HCT116 (cell line): ENCODE measurements around the gene TCF7L1. TPM values are rescaled to one million over a fixed set of nuclear protein-coding genes. Genes with fewer than 3 reads are reported as not detected.

Experiments used
- ATAC-seq: fragments of 200-7000 bp; cut with Tn5 transposase; 2 replicates; pipeline ENCODE4 v1.9.1; 2020; ENCODE audit warnings: mild to moderate bottlenecking, moderate library complexity
- BruUV-seq: library from RNA; stranded (reverse); fragments of 400-500 nt; replicated peaks from 2 replicates; lab custom pipeline; 2021; lab: Mats Ljungman, UMichigan
- CTCF ChIA-PET: fragments of 300-600 bp; sonication (Branson Sonifier 250); formaldehyde crosslinking; loops from one replicate; lab custom pipeline; 2021; ENCODE audit warnings: antibody characterized with exemption; lab: Charles Lee
- POLR2A ChIA-PET: fragments of 300-600, 350-600 bp; sonication (Branson Sonifier 250); formaldehyde crosslinking; loops from one replicate; lab custom pipeline; 2021; ENCODE audit warnings: antibody characterized with exemption; lab: Charles Lee
- RAD21 ChIA-PET, 2 experiments: fragments of 300-600 bp; sonication (Branson Sonifier 250); formaldehyde crosslinking; loops; one replicate each; lab custom pipeline; 2023; ENCODE audit warnings: low total read pairs in 2 of 2; ENCODE audit not compliant: uncharacterized antibody in 2 of 2, unreplicated experiment in 2 of 2, low non-redundant PET in 1 of 2; lab: Charles Lee
- DNase-seq: peaks from one replicate; pipeline ENCODE4 v3.0.0-alpha.2; 2010; ENCODE audit warnings: low read depth, low spot score
- H2AFZ ChIP-seq: fragments of 200-600 bp; shearing (Covaris generic), sonication (generic); 2 replicates; pipeline ENCODE4 v1.6.1; 2017; ENCODE audit warnings: low read depth, mixed run types, mixed read lengths, antibody characterized with exemption, low read length; ENCODE audit not compliant: poor library complexity, severe bottlenecking
- H3K27ac ChIP-seq: 2 replicates; pipeline ENCODE4 v1.5.1; 2012; ENCODE audit warnings: low read depth, low read length
- H3K27me3 ChIP-seq: fragments of 200-600 bp; sonication (generic); 2 replicates; pipeline ENCODE4 v1.6.1; 2016; ENCODE audit warnings: mixed run types, low read length, mixed read lengths; ENCODE audit not compliant: insufficient read depth
- H3K36me3 ChIP-seq, 2 experiments: fragments of 200-500 bp in 1 of 2; fragments of 200-600 bp in 1 of 2; sonication (Bioruptor generic) in 1 of 2; sonication (generic) in 1 of 2; 2 replicates each; pipeline versions ENCODE4 v1.5.1 to v1.6.1; 2014 to 2016; ENCODE audit warnings: low read length in 2 of 2, inconsistent platforms in 1 of 2, mixed read lengths in 1 of 2, mixed run types in 1 of 2; ENCODE audit not compliant: insufficient read depth in 2 of 2, control insufficient read depth in 1 of 2
- H3K4me1 ChIP-seq, 2 experiments: fragments of 200-600 bp in 1 of 2; sonication (generic) in 1 of 2; 2 replicates each; pipeline versions ENCODE4 v1.5.1 to v1.6.1; 2012 to 2017; ENCODE audit warnings: low read length in 2 of 2, inconsistent platforms in 1 of 2, mild to moderate bottlenecking in 1 of 2, mixed read lengths in 1 of 2, mixed run types in 1 of 2, moderate library complexity in 1 of 2; ENCODE audit not compliant: insufficient read depth in 2 of 2, control insufficient read depth in 1 of 2
- H3K4me2 ChIP-seq: fragments of 200-600 bp; sonication (generic); 2 replicates; pipeline ENCODE4 v1.6.1; 2017; ENCODE audit warnings: mixed run types, low read length, mixed read lengths
- H3K4me3 ChIP-seq, 2 experiments: fragments of 200-600 bp in 1 of 2; sonication (generic) in 1 of 2; replicated peaks in 1 of 2; 2 replicates each; pipeline ENCODE4 v1.5.1; 2011 to 2016; ENCODE audit warnings: low read length in 2 of 2, control low read depth in 1 of 2, low read depth in 1 of 2, mild to moderate bottlenecking in 1 of 2, mixed read lengths in 1 of 2, mixed run types in 1 of 2
- H3K79me2 ChIP-seq: fragments of 200-600 bp; sonication (generic); 2 replicates; pipeline ENCODE4 v1.6.1; 2017; ENCODE audit warnings: mild to moderate bottlenecking, mixed run types, low read length, moderate library complexity, mixed read lengths; ENCODE audit not compliant: insufficient read depth
- H3K9ac ChIP-seq: fragments of 200-600 bp; sonication (generic); 2 replicates; pipeline ENCODE4 v1.6.1; 2016; ENCODE audit warnings: low read length, mixed read lengths
- H3K9me2 ChIP-seq: fragments of 200-600 bp; sonication (generic), shearing (Covaris generic); 2 replicates; pipeline ENCODE4 v1.6.1; 2017; ENCODE audit warnings: mixed run types, mild to moderate bottlenecking, moderate library complexity; ENCODE audit not compliant: insufficient read depth
- H3K9me3 ChIP-seq, 2 experiments: fragments of 200-500 bp in 1 of 2; fragments of 200-600 bp in 1 of 2; sonication (Bioruptor generic) in 1 of 2; sonication (generic) in 1 of 2; 2 replicates each; pipeline ENCODE4 v1.6.1; 2014 to 2017; ENCODE audit warnings: low read length in 2 of 2, mixed read lengths in 2 of 2, inconsistent platforms in 1 of 2, low read depth in 1 of 2, mild to moderate bottlenecking in 1 of 2, mixed run types in 1 of 2, moderate library complexity in 1 of 2; ENCODE audit not compliant: control insufficient read depth in 1 of 2, insufficient read depth in 1 of 2
- H4K20me1 ChIP-seq: fragments of 200-600 bp; sonication (generic), shearing (Covaris generic); 2 replicates; pipeline ENCODE4 v1.6.1; 2017; ENCODE audit warnings: mixed run types, mild to moderate bottlenecking, moderate library complexity; ENCODE audit not compliant: insufficient read depth
- CTCF ChIP-seq, 3 experiments: fragments of 200-600 bp in 1 of 3; sonication (generic) in 1 of 3; IDR thresholded peaks in 2 of 3; conservative IDR thresholded peaks in 1 of 3; 2 replicates each; pipeline ENCODE4 v1.5.1; 2012 to 2017; ENCODE audit warnings: low read depth in 2 of 3, low read length in 2 of 3, antibody characterized with exemption in 1 of 3, borderline replicate concordance in 1 of 3, control low read depth in 1 of 3, mild to moderate bottlenecking in 1 of 3, mixed read lengths in 1 of 3, mixed run types in 1 of 3, moderate library complexity in 1 of 3; ENCODE audit not compliant: insufficient read depth in 1 of 3
- EGR1 ChIP-seq: IDR thresholded peaks from 2 replicates; pipeline ENCODE4 v1.6.1; 2012; ENCODE audit warnings: low read depth
- ELF1 ChIP-seq: IDR thresholded peaks from 2 replicates; pipeline ENCODE4 v1.6.1; 2012; ENCODE audit warnings: low read depth, borderline replicate concordance
- EZH2 ChIP-seq: fragments of 200-600 bp; sonication (generic); IDR thresholded peaks from 2 replicates; pipeline ENCODE4 v1.6.1; 2017; ENCODE audit warnings: antibody characterized with exemption, mixed run types
- EZH2phosphoT487 ChIP-seq: fragments of 200-600 bp; IDR thresholded peaks from 2 replicates; pipeline ENCODE4 v1.6.1; 2018; ENCODE audit warnings: antibody characterized with exemption, borderline replicate concordance
- JUND ChIP-seq: IDR thresholded peaks from 2 replicates; pipeline ENCODE4 v1.6.1; 2012
- POLR2A ChIP-seq: IDR thresholded peaks from 2 replicates; pipeline ENCODE4 v1.7.0; 2011; ENCODE audit warnings: borderline replicate concordance; ENCODE audit not compliant: insufficient read depth, insufficient read length; ENCODE audit errors: extremely low read depth
- POLR2AphosphoS5 ChIP-seq: IDR thresholded peaks from 2 replicates; pipeline ENCODE4 v1.6.1; 2011; ENCODE audit warnings: mild to moderate bottlenecking, low read depth, low read length, moderate library complexity
- SP1 ChIP-seq: IDR thresholded peaks from 2 replicates; pipeline ENCODE4 v1.6.1; 2012; ENCODE audit warnings: low read depth
- SRF ChIP-seq: IDR thresholded peaks from 2 replicates; pipeline ENCODE4 v1.6.1; 2012; ENCODE audit warnings: low read depth
- TCF7L2 ChIP-seq: IDR thresholded peaks from 2 replicates; pipeline ENCODE4 v1.7.0; 2011; ENCODE audit warnings: borderline replicate concordance, inconsistent platforms; ENCODE audit not compliant: insufficient read depth, insufficient read length; ENCODE audit errors: extremely low read depth
- YY1 ChIP-seq: IDR thresholded peaks from 2 replicates; pipeline ENCODE4 v1.6.1; 2011; ENCODE audit warnings: low read length, low read depth, moderate library complexity, mild to moderate bottlenecking; ENCODE audit not compliant: insufficient replicate concordance; ENCODE audit errors: extremely low read depth
- ZFX ChIP-seq: fragments of 450-650 bp; IDR thresholded peaks from 2 replicates; pipeline ENCODE4 v1.6.1; 2017
- intact Hi-C: fragments of 100-400 bp; cut with micrococcal nuclease; formaldehyde crosslinking; loops from 2 replicates; pipeline ENCODE4 v1.10.0; 2022
- total RNA-seq: library from RNA; stranded (reverse); gene quantifications from one replicate; pipeline ENCODE4 v1.2.1, GENCODE V29; 2021; ENCODE audit not compliant: unreplicated experiment
- TF ChIP-seq, protein P1 (sequence below): IDR thresholded peaks from 2 replicates; pipeline ENCODE4 v1.6.1; 2012
- TF ChIP-seq, protein P2 (sequence below): IDR thresholded peaks from 2 replicates; pipeline ENCODE4 v1.6.1; 2011; ENCODE audit warnings: mild to moderate bottlenecking, low read length, moderate library complexity; ENCODE audit not compliant: insufficient replicate concordance; ENCODE audit errors: extremely low read depth
- TF ChIP-seq, protein P3 (sequence below): IDR thresholded peaks from 2 replicates; pipeline ENCODE4 v1.6.1; 2012

TCF7L1 gene
- total RNA-seq, 1 experiment from 2014 or later, result 10.3 TPM

DNA sequence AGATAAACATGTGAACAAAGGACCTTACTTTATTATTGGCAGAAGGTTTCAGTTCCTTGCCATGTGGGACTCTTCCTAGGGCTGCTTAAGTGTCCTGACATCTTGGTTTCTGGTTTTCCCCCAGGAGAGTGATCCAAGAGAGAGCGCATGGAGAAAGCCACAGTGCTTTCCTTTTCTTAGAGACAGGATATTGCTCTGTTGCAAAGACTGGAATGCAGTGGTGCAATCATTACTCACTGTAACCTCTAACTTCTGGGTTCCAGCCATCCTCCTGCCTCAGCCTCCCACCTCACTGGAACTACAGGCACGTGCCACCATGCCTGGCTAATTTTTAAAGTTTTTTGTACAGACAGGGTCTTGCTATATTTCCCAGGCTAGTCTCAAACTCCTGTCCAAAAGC lies 38.1 kb upstream of the TCF7L1 start:
- Histone ChIP-seq H3K4me3 (no peak overlapping the region), H3K9ac (no peak overlapping the region), H3K79me2 (no peaks in the 10 kb centered on the region), H3K27me3 (no peaks in the 10 kb centered on the region), H3K4me2 (no peak overlapping the region), H3K9me2 (no peaks in the 10 kb centered on the region), H4K20me1 (no peaks in the 10 kb centered on the region), H3K27ac (no peak overlapping the region), H3K4me1 (no peaks in the 10 kb centered on the region), H3K9me3 (no peaks in the 10 kb centered on the region), H3K36me3 (no peaks in the 10 kb centered on the region), H2AFZ (no peak overlapping the region)
- ChIA-PET CTCF (no interaction called here), RAD21 (no interaction called here), POLR2A (no interaction called here)
- DNase-seq, result no peak
- intact Hi-C loops, result no loop called here
- BruUV-seq, result no TSS peak
- TF ChIP-seq POLR2AphosphoS5, result no peak
- no peak for TF ChIP-seq POLR2A
- TF ChIP-seq TCF7L2, result no peak
- no peak for ATAC-seq

DNA sequence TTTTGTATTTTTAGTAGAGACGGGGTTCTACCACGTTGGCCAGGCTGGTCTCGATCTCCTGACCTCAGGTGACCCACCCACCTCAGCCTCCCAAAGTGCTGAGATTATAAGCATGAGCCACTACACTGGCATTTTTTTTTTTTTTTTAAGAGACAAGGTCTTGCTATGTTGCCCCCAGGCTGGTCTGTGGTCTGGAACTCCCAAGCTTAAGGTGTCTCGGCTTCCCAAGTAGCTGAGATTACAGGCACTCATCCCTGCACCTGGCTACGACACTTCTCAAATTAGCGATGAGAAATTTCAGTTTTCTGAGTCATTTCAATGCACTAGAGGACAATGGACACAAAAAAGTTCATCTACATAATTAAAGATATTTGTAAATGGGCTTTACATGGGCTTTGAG lies 36.6 kb upstream of the TCF7L1 start:
- Histone ChIP-seq H3K36me3 (no peaks in the 10 kb centered on the region), H3K27ac (no peak overlapping the region), H3K27me3 (no peaks in the 10 kb centered on the region), H2AFZ (no peak overlapping the region), H3K4me2 (no peak overlapping the region), H3K4me3 (no peak overlapping the region), H3K9ac (no peak overlapping the region), H3K79me2 (no peaks in the 10 kb centered on the region), H3K4me1 (no peaks in the 10 kb centered on the region), H3K9me2 (no peaks in the 10 kb centered on the region), H4K20me1 (no peaks in the 10 kb centered on the region), H3K9me3 (no peaks in the 10 kb centered on the region)
- no peak for ATAC-seq
- DNase-seq, result no peak
- CTCF ChIA-PET, result no interaction called here
- intact Hi-C loops, result no loop called here
- TF ChIP-seq YY1 (no peak), EZH2 (no peak), ELF1 (no peak), SP1 (no peak), CTCF (IDR thresholded peaks at IDR 0.05 in 2 of 3, conservative IDR thresholded peaks at IDR 0.05 in 1 of 3; ENCODE audit: borderline replicate concordance in 1 of 3, insufficient read depth in 1 of 3, low read depth in 2 of 3, low read length in 2 of 3) (no peak), JUND (no peak), ZFX (no peak), POLR2AphosphoS5 (no peak), EGR1 (no peak), SRF (no peak), EZH2phosphoT487 (no peak)
- TF ChIP-seq, protein P1, sequence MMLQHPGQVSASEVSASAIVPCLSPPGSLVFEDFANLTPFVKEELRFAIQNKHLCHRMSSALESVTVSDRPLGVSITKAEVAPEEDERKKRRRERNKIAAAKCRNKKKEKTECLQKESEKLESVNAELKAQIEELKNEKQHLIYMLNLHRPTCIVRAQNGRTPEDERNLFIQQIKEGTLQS, result no peak
- TF ChIP-seq, protein P2, sequence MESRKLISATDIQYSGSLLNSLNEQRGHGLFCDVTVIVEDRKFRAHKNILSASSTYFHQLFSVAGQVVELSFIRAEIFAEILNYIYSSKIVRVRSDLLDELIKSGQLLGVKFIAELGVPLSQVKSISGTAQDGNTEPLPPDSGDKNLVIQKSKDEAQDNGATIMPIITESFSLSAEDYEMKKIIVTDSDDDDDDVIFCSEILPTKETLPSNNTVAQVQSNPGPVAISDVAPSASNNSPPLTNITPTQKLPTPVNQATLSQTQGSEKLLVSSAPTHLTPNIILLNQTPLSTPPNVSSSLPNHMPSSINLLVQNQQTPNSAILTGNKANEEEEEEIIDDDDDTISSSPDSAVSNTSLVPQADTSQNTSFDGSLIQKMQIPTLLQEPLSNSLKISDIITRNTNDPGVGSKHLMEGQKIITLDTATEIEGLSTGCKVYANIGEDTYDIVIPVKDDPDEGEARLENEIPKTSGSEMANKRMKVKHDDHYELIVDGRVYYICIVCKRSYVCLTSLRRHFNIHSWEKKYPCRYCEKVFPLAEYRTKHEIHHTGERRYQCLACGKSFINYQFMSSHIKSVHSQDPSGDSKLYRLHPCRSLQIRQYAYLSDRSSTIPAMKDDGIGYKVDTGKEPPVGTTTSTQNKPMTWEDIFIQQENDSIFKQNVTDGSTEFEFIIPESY, result no peak
- TF ChIP-seq, protein P3, sequence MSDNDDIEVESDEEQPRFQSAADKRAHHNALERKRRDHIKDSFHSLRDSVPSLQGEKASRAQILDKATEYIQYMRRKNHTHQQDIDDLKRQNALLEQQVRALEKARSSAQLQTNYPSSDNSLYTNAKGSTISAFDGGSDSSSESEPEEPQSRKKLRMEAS, result no peak
- POLR2A ChIA-PET, result no interaction called here
- no TSS peak for BruUV-seq
- RAD21 ChIA-PET, result no interaction called here
